NT2/D1 (cell line): ENCODE results near the gene USP31.

Experiments used
- SUZ12 ChIP-seq: IDR thresholded peaks from 2 replicates; pipeline ENCODE4 v1.6.1; 2011; ENCODE audit not compliant: insufficient read length, insufficient read depth; ENCODE audit errors: extremely low read depth
- ZNF274 ChIP-seq: IDR thresholded peaks from 2 replicates; pipeline ENCODE4 v1.6.1; 2011; ENCODE audit warnings: mild to moderate bottlenecking, low read depth, low read length

DNA sequence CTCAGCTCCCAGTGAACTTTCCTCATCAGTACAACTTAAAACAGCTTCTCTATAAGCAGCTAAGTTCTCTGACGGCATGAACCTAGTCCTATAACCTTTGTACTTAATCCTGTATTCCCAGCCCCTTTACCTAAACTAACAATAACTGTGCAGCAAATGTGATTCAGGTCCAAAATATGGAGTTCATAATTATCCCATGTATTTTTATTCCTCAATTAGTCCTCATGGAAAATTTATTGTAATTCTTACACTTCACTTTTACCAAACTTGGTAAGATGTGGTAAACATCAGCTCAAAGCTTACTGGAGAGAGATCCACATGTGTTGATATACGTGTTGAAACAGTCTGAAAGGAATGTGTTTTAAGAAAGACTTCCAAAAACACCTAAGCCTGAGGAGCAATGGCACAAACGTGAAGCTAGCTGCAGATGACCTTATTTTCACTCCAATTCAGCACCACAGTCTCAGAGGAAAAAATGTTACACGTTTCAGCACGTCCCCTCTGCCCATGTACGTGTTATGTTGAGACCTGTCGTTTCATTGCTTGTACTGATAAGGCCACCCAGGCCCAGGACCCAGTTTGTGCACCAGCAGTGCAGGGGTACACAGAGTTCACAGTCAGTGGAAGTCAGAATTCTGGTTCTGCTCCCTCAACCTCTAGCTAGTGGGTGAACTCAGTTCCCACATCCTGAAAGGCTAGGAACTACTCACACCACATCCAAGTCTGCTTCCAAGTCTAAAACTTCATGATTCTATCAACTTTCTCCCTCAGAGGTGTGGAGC lies 7.1 kb downstream of the USP31 start:
- TF ChIP-seq ZNF274 (no peak), SUZ12 (no peak)
